ENCODE results near the gene SP9. TPM values are rescaled to one million over a fixed set of nuclear protein-coding genes. Genes with fewer than 3 reads are reported as not detected.
"Not testable (repeated sequence)": the region's sequence is repeated elsewhere in the genome, so short reads cannot be mapped to it uniquely, and the experiment has no call there.

SP9 gene
- total and polyA plus RNA-seq, 9 donors: 0.08 to 0.67 (median 0.16) TPM; not detected in 1

- WGBS (ENCODE audit: insufficient coverage): 42% methylated on average over 8 of the region's 14 CpGs
- peak; percentile 40 for DNase-seq
- H3K27ac ChIP-seq (ENCODE audit: low read length): no peak overlapping the region
- H3K4me1 ChIP-seq (ENCODE audit: control insufficient read depth, insufficient read depth, low read length): peaks cover 26% of the 10 kb centered on the region
- peaks cover 9% of the 10 kb centered on the region for H3K36me3 ChIP-seq (ENCODE audit: control insufficient read depth, insufficient read depth, low read length)
- no peak overlapping the region for H3K4me3 ChIP-seq (ENCODE audit: low read length)
- peaks cover 50% of the 10 kb centered on the region for H3K27me3 ChIP-seq (ENCODE audit: control insufficient read depth, insufficient read depth, low read length)
- H3K9me3 ChIP-seq (replicated peaks; ENCODE audit: control insufficient read depth, low read depth, low read length): no peaks in the 10 kb centered on the region
These were observed 10.1 kb downstream of the SP9 start for GRCh38 chr2:174344716-174345461.

GRCh38 chr2:174350018-174350417 is 15.3 kb downstream of the SP9 start:
- H3K4me1 ChIP-seq (ENCODE audit: control insufficient read depth, insufficient read depth, low read length): no peaks in the 10 kb centered on the region
- H3K9me3 ChIP-seq (replicated peaks; ENCODE audit: control insufficient read depth, low read depth, low read length): no peaks in the 10 kb centered on the region
- no peak overlapping the region for H3K27ac ChIP-seq (ENCODE audit: low read length)
- no CpG with 5 or more reads among the region's 2 CpGs for WGBS (ENCODE audit: insufficient coverage)
- H3K36me3 ChIP-seq (ENCODE audit: control insufficient read depth, insufficient read depth, low read length): peaks cover 9% of the 10 kb centered on the region
- peaks cover 2% of the 10 kb centered on the region for H3K27me3 ChIP-seq (ENCODE audit: control insufficient read depth, insufficient read depth, low read length)
- DNase-seq: no peak
- H3K4me3 ChIP-seq (ENCODE audit: low read length): no peak overlapping the region

DNA sequence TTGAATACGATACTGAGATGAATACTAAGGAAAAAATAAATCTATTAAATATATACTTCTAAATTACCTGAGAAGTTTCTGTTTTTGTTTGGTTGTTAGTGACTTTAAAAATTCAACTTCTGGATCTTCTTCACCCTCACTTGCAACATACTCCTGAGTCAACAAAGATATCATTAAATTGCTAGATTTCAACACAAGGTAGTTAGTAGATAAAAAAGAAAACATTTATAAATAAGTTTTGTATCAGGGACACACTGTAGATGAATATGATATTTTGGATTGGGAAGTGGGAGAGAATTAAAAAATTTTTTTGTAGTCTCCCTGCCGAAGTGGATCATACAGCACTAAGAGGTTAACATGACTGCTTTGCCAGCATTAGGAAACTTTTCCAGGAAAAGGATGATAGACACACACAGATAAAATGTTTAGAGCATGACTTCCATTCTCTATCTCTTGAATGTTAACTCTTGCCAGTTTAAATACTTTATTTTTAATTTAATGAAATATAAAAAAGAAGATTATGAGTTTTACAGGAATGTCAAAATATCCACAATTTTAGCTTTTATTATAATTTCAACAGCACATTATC is 15.9 kb downstream of the SP9 start:
- H3K4me1 ChIP-seq (ENCODE audit: control insufficient read depth, insufficient read depth, low read length): no peaks in the 10 kb centered on the region
- H3K4me3 ChIP-seq (ENCODE audit: low read length): no peak overlapping the region
- WGBS (ENCODE audit: insufficient coverage): no CpG with 5 or more reads among the region's 2 CpGs
- no peak overlapping the region for H3K27ac ChIP-seq (ENCODE audit: low read length)
- DNase-seq: no peak
- H3K9me3 ChIP-seq (replicated peaks; ENCODE audit: control insufficient read depth, low read depth, low read length): no peaks in the 10 kb centered on the region
- no peaks in the 10 kb centered on the region for H3K27me3 ChIP-seq (ENCODE audit: control insufficient read depth, insufficient read depth, low read length)
- peaks cover 9% of the 10 kb centered on the region for H3K36me3 ChIP-seq (ENCODE audit: control insufficient read depth, insufficient read depth, low read length)

- H3K27ac ChIP-seq (ENCODE audit: low read length): no peak overlapping the region
- H3K4me1 ChIP-seq (ENCODE audit: control insufficient read depth, insufficient read depth, low read length): no peaks in the 10 kb centered on the region
- no peaks in the 10 kb centered on the region for H3K9me3 ChIP-seq (replicated peaks; ENCODE audit: control insufficient read depth, low read depth, low read length)
- no peak for DNase-seq
- no peak overlapping the region for H3K4me3 ChIP-seq (ENCODE audit: low read length)
- no CpG with 5 or more reads among the region's 1 CpG for WGBS (ENCODE audit: insufficient coverage)
- H3K36me3 ChIP-seq (ENCODE audit: control insufficient read depth, insufficient read depth, low read length): peaks cover 5% of the 10 kb centered on the region
- H3K27me3 ChIP-seq (ENCODE audit: control insufficient read depth, insufficient read depth, low read length): no peaks in the 10 kb centered on the region
These were observed 18.2 kb downstream of the SP9 start for GRCh38 chr2:174353004-174353403.

DNA sequence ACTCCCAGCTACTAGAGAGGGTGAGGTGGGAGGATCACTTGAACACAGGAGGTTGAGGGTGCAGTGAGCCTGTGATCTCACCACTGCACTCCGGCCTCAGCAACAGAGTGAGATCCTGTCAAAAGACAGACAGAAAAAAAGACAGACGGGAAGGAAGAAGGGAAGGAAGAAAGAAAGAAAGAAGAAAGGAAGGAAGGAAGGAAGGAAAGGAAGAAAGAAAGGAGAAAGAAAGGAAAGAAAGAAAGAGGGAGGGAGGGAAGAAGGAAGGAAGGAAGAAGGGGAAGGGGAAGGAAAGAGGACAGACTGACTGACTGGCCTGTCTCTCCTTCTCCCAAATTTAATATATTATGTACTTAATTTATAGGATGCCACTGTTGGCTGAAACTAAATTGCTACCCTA is 21.6 kb downstream of the SP9 start:
- WGBS (ENCODE audit: insufficient coverage): 100% methylated on average over 1 of the region's 2 CpGs

DNA sequence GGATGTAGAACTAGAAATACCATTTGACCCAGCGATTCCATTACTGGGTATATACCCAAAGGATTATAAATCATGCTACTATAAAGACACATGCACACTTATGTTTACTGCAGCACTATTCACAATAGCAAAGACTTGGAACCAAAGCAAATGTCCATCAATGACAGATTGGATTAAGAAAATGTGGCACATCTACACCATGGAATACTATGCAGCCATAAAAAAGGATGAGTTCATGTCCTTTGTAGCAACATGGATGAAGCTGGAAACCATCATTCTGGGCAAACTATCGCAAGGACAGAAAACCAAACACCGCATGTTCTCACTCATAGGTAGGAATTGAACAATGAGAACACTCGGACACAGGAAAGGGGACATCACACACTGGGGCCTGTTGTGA is 24.9 kb downstream of the SP9 start:
- DNase-seq; H3K4me3 ChIP-seq (ENCODE audit: low read length); H3K36me3 ChIP-seq (ENCODE audit: control insufficient read depth, insufficient read depth, low read length); H3K4me1 ChIP-seq (ENCODE audit: control insufficient read depth, insufficient read depth, low read length); H3K27me3 ChIP-seq (ENCODE audit: control insufficient read depth, insufficient read depth, low read length); H3K27ac ChIP-seq (ENCODE audit: low read length); H3K9me3 ChIP-seq (replicated peaks; ENCODE audit: control insufficient read depth, low read depth, low read length): not testable (repeated sequence)
- WGBS (ENCODE audit: insufficient coverage): 100% methylated on average over 3 of the region's 4 CpGs

More for the DNA sequence above, 21.6 kb downstream of the SP9 start:
- Histone ChIP-seq H3K27ac (ENCODE audit: low read length) (no peak overlapping the region), H3K4me3 (ENCODE audit: low read length) (no peak overlapping the region), H3K9me3 (replicated peaks; ENCODE audit: control insufficient read depth, low read depth, low read length) (no peaks in the 10 kb centered on the region), H3K27me3 (ENCODE audit: control insufficient read depth, insufficient read depth, low read length) (no peaks in the 10 kb centered on the region), H3K4me1 (ENCODE audit: control insufficient read depth, insufficient read depth, low read length) (no peaks in the 10 kb centered on the region), H3K36me3 (ENCODE audit: control insufficient read depth, insufficient read depth, low read length) (no peaks in the 10 kb centered on the region)
- no peak for DNase-seq

GRCh38 chr2:174362949-174363348 is 28.2 kb downstream of the SP9 start:
- H3K36me3 ChIP-seq (ENCODE audit: control insufficient read depth, insufficient read depth, low read length): peaks cover 20% of the 10 kb centered on the region
- no peak for DNase-seq
- no CpG with 5 or more reads among the region's 1 CpG for WGBS (ENCODE audit: insufficient coverage)

DNA sequence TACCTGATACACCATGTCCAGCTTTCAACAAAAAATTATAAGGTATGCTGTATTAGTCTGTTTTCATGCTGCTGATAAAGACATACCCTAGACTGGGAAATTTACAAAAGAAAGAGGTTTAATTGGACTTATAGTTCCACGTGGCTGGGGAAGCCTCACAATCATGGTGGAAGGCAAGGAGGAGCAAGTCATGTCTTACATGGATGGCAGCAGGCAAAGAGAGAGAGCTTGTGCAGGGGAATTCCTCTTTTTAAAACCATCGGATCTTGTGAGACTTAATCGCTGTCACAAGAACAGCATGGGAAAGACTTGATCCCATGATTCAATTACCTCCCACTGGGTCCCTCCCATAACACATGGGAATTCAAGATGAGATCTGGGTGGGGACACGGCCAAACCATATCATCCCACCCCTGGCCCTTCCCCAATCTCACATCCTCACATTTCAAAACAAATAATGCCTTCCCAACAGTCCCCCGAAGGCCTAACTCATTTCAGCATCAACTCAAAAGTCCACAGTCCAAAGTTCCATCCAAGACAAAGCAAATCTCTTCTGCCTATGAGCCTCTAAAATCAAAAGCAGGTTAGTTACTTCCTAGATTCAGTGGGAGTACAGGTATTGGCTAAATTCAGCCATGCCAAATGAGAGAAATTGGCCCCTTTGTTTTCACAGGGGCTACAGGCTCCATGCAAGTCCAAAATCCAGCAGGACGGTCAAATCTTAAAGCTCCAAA is 28.9 kb downstream of the SP9 start:
- H3K36me3 ChIP-seq (ENCODE audit: control insufficient read depth, insufficient read depth, low read length): peaks cover 20% of the 10 kb centered on the region

More at GRCh38 chr2:174362949-174363348, 28.2 kb downstream of the SP9 start:
- Histone ChIP-seq H3K27me3 (ENCODE audit: control insufficient read depth, insufficient read depth, low read length) (no peaks in the 10 kb centered on the region), H3K4me1 (ENCODE audit: control insufficient read depth, insufficient read depth, low read length) (no peaks in the 10 kb centered on the region), H3K9me3 (replicated peaks; ENCODE audit: control insufficient read depth, low read depth, low read length) (peaks cover 10% of the 10 kb centered on the region), H3K4me3 (ENCODE audit: low read length) (no peak overlapping the region), H3K27ac (ENCODE audit: low read length) (no peak overlapping the region)

GRCh38 chr2:174364628-174365027 is 29.9 kb downstream of the SP9 start:
- Histone ChIP-seq H3K36me3 (ENCODE audit: control insufficient read depth, insufficient read depth, low read length) (peaks cover 21% of the 10 kb centered on the region), H3K4me3 (ENCODE audit: low read length) (no peak overlapping the region), H3K27ac (ENCODE audit: low read length) (no peak overlapping the region), H3K27me3 (ENCODE audit: control insufficient read depth, insufficient read depth, low read length) (no peaks in the 10 kb centered on the region), H3K4me1 (ENCODE audit: control insufficient read depth, insufficient read depth, low read length) (no peaks in the 10 kb centered on the region), H3K9me3 (replicated peaks; ENCODE audit: control insufficient read depth, low read depth, low read length) (peaks cover 10% of the 10 kb centered on the region)
- WGBS (ENCODE audit: insufficient coverage): 100% methylated on average over 1 of the region's 2 CpGs
- no peak for DNase-seq

More for the DNA sequence above, 28.9 kb downstream of the SP9 start:
- DNase-seq; H3K4me3 ChIP-seq (ENCODE audit: low read length); H3K27ac ChIP-seq (ENCODE audit: low read length); H3K4me1 ChIP-seq (ENCODE audit: control insufficient read depth, insufficient read depth, low read length); H3K27me3 ChIP-seq (ENCODE audit: control insufficient read depth, insufficient read depth, low read length); H3K9me3 ChIP-seq (replicated peaks; ENCODE audit: control insufficient read depth, low read depth, low read length): not testable (repeated sequence)
- 94% methylated on average over 2 of the region's 6 CpGs for WGBS (ENCODE audit: insufficient coverage)

- Histone ChIP-seq H3K4me1 (ENCODE audit: control insufficient read depth, insufficient read depth, low read length) (no peaks in the 10 kb centered on the region), H3K36me3 (ENCODE audit: control insufficient read depth, insufficient read depth, low read length) (peaks cover 29% of the 10 kb centered on the region), H3K27ac (ENCODE audit: low read length) (no peak overlapping the region)
These were observed 30.8 kb downstream of the SP9 start for GRCh38 chr2:174365571-174365970.

More at GRCh38 chr2:174365571-174365970, 30.8 kb downstream of the SP9 start:
- no CpG with 5 or more reads among the region's 2 CpGs for WGBS (ENCODE audit: insufficient coverage)
- H3K4me3 ChIP-seq (ENCODE audit: low read length): no peak overlapping the region
- no peaks in the 10 kb centered on the region for H3K27me3 ChIP-seq (ENCODE audit: control insufficient read depth, insufficient read depth, low read length)
- peaks cover 10% of the 10 kb centered on the region for H3K9me3 ChIP-seq (replicated peaks; ENCODE audit: control insufficient read depth, low read depth, low read length)
- DNase-seq: no peak

All from muscle of leg (tissue), 11 donors.